Hepatocyte (in vitro differentiated cells): ENCODE results near the gene HYKK.

ENCODE experiments used
- EZH2 ChIP-seq: fragments of 200-600 bp; sonication (generic); IDR thresholded peaks from 2 replicates; pipeline ENCODE4 v1.6.1; 2016; ENCODE audit warnings: antibody characterized with exemption, mild to moderate bottlenecking, borderline replicate concordance
- TF ChIP-seq, protein P1 (sequence below): fragments of 200-600 bp; sonication (generic); IDR thresholded peaks from 2 replicates; pipeline ENCODE4 v1.5.1; 2016; ENCODE audit warnings: antibody characterized with exemption, mild to moderate bottlenecking; ENCODE audit not compliant: poor library complexity

DNA sequence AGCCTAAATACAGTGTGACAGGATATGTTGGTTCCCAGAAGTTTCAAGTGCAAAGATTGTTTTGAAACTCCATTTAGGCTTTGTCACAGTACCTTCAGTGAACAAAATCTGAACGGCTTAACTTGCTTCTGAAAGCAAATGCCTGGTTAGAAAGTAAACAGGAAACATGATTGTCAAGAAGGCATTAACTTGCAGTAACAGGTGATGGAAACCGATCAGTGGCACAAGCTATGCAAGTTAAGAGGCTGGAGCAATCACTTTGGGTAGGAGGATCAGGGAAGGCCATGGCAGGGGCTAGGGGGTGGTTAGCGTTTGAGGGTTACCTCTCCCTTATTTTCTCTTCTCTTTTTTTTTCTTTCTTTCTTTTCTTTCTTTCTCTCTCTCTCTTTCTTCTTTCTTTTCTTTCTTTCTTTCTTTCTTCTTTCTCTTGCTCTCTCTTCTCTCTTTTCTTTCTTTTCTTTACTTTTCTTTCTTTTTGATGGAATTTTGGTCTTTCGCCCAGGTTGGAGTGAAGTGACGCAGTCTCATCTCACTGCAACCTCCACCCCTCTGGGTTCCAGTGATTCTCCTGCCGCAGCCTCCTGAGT is 2.4 kb downstream of the HYKK start:
- TF ChIP-seq, protein P1, sequence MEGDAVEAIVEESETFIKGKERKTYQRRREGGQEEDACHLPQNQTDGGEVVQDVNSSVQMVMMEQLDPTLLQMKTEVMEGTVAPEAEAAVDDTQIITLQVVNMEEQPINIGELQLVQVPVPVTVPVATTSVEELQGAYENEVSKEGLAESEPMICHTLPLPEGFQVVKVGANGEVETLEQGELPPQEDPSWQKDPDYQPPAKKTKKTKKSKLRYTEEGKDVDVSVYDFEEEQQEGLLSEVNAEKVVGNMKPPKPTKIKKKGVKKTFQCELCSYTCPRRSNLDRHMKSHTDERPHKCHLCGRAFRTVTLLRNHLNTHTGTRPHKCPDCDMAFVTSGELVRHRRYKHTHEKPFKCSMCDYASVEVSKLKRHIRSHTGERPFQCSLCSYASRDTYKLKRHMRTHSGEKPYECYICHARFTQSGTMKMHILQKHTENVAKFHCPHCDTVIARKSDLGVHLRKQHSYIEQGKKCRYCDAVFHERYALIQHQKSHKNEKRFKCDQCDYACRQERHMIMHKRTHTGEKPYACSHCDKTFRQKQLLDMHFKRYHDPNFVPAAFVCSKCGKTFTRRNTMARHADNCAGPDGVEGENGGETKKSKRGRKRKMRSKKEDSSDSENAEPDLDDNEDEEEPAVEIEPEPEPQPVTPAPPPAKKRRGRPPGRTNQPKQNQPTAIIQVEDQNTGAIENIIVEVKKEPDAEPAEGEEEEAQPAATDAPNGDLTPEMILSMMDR, result no peak
- no peak for TF ChIP-seq EZH2
